Adrenal gland (tissue), 5 donors: ENCODE data around the gene BCAS3.

Experiments
- CTCF ChIP-seq, 6 experiments: fragments of 450-650 bp in 4 of 6; fragments of 200-600 bp in 2 of 6; sonication (generic) in 1 of 6; IDR thresholded peaks; 1 replicate in 5 of 6; 2 replicates in 1 of 6; pipeline versions ENCODE4 v1.5.1 to v1.8.0; 2016 to 2021; ENCODE audit warnings: antibody characterized with exemption in 6 of 6, mild to moderate bottlenecking in 2 of 6, moderate library complexity in 1 of 6
- POLR2A ChIP-seq, 2 donors: fragments of 450-650 bp; IDR thresholded peaks; one replicate each; pipeline ENCODE4 v1.6.1; 2017; ENCODE audit warnings: antibody characterized with exemption in 2 of 2, mild to moderate bottlenecking in 2 of 2, moderate library complexity in 1 of 2
- donor health status: DM: no; HTN: no; CAD: no.

- TF ChIP-seq CTCF (IDR thresholded peaks at IDR 0.05) (no peak), POLR2A (IDR thresholded peaks at IDR 0.05) (no peak)
Measured at GRCh38 chr17:61265397-61265796, 587.7 kb downstream of the BCAS3 start.
